NCI-H226 (cell line): Measurements from ENCODE around the gene SLC6A4.
A peak's percentile ranks its signal among the peaks of the same experiment; 100 is the strongest.

Experiments
- DNase-seq: peaks from one replicate; pipeline ENCODE4 v3.0.0-alpha.2; 2015

Gene SLC6A4

DNA sequence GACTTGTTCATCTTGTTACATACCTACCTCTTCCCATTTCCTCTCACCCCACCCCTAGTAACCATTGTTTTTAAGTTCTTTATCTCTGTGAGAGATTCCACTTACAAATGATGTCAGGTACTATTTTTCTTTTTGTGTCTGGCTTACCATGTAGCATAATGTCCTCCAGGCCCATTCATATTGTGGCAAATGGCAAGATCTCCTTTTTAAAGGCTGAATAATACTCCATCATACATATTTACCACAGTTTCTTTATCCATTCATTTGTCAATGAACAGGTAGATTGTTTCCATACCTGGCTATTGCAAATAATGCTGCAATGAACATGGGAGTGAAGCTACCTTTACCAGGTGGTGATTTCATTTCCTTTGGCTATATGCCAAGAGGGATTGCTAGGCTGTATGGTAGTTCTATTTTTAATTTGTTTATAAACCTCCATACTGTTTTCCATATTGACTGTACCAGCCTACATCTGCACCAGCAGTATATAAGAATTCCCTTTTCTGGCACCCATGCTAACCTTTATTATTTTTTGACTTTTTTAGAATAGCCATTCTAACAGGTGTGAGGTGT, 65.0 kb downstream of the SLC6A4 start:
- no peak for DNase-seq

DNA sequence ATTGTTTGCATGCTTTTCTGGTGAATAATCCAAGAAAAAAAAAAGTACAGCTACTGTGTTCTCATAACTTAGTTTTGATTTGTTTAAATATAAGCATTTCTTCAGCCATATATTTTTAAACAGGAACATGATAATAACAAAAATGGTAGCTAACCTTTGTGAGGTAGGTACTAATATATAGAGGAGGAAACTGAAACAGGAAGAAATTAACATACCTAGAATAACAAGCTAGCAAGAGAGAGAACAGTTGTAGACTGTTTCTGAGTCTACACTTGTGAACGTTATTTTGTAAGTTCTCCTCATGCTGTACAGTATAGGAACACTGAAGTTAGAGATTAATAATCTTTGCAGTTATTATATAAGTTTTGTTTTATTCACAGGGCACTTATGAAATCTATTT, 69.5 kb downstream of the SLC6A4 start:
- no peak for DNase-seq

DNA sequence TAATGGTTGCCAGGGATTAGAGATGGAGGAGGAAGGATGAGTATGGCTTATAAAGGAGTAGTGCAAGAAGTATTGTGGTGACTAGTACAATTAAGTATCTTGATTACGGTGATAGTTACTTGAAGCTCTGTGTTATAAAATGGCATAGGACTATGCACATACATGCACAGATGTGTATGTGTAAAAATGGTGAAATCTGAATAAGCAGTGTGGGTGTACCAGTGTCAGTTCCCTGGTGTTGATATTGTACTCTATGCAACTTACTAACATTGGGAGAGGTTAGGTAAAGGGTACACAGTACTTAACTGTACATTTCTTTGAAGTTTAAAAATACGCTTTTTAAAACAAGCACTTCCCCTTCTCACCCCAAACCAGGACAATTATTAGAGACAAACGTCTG, 70.3 kb downstream of the SLC6A4 start:
- DNase-seq, result no peak

DNA sequence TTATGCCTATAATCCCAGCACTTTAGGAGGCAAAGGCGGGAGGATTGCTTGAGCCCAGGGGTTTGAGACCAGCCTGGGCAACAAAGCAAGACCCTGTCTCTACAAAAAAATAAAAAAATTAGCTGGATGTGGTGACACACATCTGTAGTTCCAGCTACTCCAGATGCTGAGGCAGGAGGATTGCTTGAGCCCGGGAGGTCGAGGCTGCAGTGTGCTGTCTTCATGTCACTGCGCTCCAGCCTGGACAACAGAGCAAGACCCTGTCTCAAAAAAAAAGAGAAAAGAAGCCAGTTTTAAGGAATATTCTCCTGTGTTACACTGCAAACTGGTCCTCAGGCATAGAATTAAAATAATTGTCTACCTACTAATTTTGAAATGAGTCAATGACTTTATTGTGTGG, 71.0 kb downstream of the SLC6A4 start:
- no peak for DNase-seq

DNA sequence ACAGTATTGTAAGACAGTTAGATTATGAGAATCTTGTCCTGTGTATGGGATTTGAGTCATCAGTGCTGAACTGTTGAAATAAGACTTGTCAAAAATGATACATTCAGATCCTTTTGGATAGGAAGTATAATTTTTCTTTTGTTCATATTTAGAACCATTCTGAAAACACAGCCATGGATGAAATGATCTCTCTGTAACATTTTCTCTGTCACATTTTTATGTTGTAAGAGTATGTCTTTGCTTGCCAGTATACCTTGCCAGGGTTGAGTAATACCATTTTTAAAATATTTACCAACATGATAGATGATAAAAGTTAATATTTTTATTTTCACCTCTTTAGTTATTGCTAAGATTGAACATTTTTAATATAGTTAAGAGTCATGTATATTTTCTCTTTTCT, 73.9 kb downstream of the SLC6A4 start:
- DNase-seq, result no peak

DNA sequence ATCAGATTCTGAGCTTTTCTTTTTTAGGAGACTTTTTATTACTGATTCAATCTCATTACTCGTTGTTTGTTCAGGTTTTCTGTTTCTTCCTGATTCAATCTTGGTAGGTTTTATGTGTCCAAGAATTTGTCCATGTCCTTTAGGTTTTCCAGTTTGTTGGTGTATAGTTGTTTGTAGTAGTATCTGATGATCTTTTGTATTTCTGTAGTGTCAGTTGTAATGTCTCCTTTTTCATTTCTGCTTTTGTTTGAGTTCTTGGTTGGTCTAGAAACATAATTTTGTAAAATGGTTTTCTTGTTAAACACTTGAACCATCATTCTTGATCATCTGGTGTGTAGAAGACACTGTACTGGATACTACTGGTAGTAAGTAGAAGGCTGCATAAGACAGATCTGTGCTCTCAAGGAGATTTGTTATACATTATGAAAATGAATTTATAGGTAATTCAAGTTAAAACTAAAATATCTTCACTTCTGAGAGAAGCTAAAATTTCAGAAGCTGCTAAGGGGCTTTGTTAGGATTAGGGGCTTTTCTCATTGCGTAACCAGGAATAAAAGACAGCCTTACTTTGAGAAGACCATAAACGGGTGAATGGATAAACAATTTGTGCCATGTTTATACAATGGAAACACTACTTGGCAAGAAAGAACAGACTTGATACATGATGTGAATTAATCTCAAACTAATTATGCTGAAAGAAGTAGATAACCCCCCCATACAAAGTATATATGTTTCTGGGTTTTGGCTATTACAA, 74.9 kb downstream of the SLC6A4 start:
- DNase-seq, result no peak

DNA sequence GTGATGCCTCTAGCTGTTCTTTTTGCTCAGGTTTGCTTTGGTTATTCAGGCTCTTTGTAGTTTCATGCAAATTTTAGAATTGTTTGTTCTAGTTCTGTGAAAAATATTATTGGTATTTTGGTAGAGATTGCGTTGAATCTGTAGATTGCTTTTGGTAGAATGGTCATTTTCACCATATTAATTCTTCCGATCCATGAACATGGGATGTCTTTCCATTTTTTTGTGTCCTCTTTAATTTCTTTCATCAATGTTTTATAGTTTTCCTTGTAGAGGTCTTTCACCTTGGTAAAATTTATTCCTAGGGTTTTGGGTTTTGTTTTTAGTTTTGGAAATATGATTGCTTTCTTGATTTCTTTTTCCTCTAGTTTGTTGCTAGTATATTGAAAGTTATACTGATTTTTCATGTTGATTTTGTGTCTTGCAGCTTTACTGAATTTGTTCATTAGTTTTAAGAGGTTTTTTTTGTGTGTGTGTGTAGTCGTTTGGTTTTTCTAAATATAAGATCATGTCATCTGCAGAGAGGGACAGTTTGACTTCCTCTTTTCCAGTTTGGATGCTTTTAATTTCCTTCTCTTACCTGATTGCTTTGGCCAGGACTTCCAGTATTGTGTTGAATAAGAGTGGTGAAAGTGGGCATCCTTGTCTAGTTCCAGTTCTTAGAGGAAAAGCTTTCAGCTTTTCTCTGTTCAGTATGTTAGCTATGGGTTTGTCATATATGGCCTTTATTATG, 76.4 kb downstream of the SLC6A4 start:
- DNase-seq, result no peak

DNA sequence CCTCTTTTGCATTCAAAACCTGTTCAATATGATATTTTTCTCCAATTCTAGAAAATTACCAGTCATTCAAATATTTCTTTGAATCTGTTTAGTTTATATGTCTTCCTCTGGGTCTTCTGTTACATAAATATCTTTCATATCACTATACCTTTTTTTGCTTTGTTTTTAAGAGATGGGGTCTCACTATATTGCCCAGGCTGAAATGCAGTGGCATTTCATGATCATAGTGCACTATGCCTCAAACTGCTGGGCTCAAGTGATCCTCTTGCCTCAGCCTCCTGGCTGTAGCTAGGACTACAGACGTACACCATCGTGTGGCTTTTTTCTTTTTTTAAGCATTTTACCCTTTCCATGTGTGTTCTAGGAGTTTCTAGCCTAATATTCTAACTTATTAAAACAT, 80.1 kb downstream of the SLC6A4 start:
- no peak for DNase-seq

DNA sequence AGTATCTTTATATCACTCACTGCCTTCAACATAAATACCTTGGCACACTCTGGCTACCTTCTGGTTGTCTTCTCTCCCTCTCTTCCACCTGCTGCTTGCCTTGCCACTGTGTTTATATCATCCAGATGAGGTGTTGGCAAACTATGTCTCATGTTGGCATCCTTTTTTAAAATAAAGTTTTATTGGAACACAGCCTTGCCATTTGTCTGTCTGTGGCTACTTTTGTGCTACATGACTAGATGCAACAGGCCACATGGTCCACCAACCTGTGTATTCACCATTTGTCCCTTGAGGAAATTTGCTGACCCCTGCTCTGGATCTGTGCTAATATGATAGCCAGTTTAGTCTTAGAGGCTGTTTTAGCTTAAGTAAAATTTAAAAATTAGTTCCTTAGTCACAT, 82.0 kb downstream of the SLC6A4 start:
- DNase-seq, result no peak

DNA sequence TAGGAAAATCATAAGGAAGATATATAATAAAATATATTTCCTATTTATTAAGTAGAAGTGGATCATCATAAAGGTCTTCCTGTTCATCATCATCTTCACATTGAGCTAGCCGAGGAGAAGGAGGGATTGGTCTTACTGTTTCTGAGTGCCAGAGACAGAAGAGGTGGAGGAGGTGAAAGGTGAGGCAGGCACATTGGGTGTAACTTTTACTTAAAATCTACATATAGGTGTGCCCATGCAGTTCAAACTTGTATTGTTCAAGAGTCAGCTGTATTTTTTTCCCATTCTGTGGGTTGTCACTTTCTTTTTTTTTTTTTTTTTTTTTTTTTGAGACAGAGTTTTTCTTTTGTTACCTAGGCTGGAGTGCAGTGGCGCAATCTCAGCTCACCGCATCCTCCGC, 84.0 kb downstream of the SLC6A4 start:
- no peak for DNase-seq

DNA sequence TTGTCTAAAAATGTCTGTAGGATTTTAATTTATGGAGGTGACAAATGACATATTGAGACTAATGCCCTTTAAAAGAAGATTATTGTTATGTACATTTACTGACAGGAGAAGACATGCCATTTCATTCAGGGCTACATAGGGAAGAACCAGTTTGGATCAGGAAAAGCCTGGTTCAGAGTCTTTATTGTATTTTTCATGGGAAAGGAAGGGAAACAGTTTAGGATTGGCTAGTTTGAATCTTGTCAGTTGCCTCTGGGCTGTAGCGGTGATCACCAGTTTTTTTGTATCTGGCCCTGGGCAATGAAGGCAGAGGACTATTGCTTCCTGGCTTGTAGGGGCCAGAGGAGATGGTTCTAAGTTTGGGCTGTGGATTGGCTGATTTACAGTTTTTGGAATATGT, 87.1 kb downstream of the SLC6A4 start:
- DNase-seq, result peak; percentile 23

DNA sequence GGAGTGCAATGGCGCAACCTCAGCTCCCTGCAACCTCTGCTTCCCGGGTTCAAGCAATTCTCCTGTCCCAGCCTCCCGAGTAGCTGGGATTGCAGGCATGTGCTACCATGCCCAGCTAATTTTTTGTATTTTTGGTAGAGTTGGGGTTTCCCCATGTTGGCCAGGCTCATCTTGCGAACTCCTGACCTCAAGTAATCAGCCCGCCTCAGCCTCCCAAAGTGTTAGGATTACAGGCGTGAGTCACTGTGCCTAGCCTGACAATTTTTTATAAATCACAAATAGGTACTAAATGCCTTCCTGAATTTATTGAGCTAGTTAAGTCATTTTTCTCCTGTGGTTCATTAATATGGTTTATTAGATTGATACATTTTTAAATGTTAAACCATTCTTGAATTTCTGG, 87.6 kb downstream of the SLC6A4 start:
- DNase-seq, result peak; percentile 48
